NCI-H2029 treated with DMSO at 0.1 percent for 48 hours (cell line): ENCODE data around the gene BRD7.

Source experiments
- DNase-seq: peaks from one replicate; lab custom pipeline; 2025; lab: John Stamatoyannopoulos, UW

Gene BRD7

GRCh38 chr16:50303041-50303604 is 65.7 kb downstream of the BRD7 start:
- DNase-seq, result no peak

GRCh38 chr16:50302472-50303005 is 66.2 kb downstream of the BRD7 start:
- DNase-seq, result no peak

- DNase-seq, result no peak
Measured at GRCh38 chr16:50301626-50302471, 66.9 kb downstream of the BRD7 start.

DNA sequence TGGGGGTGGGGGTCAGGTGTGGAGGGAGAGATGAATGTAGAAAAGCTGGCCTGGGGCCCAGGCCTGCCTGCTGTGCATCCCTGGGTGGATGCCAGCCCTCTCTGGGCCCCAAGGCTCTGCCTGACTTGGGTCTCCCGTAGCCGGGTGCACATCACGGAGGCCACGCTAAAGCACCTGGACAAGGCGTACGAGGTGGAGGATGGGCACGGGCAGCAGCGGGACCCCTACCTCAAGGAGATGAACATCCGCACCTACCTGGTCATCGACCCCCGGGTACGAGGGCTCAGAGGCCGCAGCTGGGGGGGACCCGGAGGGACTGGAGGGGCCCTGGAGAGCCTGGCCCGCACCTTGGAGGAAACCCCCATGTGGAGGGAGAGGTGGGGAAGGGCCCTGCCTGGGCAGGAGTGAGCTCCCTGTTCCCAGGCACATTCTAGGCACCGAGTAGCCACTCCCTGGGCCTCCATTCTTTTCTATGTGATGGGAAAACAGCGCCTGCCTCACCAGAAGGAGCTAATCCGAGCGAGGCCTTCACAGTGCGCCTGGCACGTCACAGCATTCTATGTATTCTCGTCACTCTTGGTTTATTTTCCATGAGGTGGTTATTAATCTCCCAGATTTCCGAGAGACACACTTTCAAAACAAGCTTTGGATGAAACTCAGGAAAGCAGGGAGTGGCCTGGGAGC is 67.7 kb downstream of the BRD7 start:
- DNase-seq, result no peak

- no peak for DNase-seq
Measured at GRCh38 chr16:50299508-50300105, 69.2 kb downstream of the BRD7 start.

DNA sequence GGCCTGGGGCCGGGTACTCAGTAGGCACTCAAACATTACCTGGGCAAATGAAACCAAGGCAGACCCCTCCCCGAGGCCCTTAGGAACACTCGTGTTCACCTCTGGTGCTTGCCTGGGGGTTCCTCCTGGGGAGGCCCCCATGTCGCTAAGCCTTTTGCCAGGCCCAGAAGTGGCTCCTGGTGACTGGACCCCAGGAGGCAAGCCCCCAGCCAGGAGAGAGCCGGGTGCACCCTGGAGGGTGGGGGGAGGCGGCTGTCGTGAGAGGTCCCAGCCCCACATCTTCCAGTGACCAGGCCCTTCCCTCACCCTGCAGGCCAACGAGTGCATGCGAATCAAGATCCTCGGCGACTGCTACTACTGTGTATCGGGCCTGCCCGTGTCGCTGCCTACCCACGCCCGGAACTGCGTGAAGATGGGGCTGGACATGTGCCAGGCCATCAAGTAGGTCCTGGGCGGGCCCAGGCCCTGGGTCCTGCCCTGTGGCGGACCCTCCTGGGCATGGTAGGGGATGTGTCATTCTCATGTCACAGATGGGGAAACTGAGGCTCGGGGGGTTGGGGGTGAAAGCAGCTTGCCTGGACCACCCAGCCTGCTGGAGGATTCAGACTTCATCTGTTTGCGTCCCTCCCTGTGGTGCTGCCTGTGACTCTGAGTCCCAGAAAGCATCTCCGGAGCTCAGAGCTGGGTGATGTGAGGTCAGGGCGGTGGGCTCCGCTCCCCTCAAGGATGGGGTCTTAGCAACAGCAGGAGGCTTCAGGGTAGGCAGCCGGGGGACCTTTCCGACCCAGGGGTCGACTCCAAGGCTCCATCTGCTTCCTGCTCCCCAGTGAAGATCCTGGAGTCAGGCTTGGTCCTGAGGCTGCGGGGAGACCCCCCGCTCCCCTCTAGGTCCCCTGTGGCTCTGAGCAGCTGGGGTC is 69.9 kb downstream of the BRD7 start:
- DNase-seq, result no peak

DNA sequence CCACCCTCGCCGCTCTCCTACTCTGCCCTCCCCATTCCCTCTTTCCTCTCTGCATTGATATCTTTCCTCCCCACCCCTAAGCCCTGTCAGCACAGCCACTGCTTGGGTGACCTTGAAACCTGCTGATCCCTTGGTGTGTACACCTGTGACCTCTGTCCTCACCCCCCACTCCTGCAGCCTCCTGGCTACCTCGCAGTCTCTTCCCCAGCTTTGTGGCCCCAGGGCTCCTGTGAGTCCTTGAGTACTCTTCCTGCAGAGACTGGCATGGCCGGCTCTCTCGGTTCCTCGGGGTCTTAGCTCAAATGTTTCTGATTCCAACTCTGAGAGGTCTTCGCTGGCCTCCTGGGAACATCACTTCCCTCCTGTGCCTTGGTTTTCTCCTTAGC is 70.7 kb downstream of the BRD7 start:
- DNase-seq, result no peak

- DNase-seq, result no peak
Measured at GRCh38 chr16:50297301-50298074, 71.3 kb downstream of the BRD7 start.

DNA sequence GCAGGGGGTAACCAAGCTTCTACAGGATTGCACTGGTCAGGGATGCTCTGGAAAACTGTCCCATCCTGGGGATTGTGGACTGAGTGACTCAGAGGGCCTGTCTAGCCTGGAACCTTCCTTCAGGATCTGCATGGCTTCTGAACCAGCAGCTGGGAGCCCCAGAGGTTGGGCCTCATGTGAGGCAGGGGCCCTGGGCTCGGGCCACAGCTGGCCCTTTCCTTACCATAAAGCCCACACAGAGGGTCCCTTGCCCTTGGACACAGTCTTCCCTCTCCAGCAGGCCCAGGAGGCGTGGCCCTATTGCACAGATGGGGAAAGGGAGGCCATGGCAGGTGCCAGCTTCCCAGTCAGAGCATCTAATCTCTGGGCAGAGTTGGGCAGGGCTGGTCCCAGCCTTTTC is 72.0 kb downstream of the BRD7 start:
- DNase-seq, result no peak

GRCh38 chr16:50295541-50296132 is 73.2 kb downstream of the BRD7 start:
- DNase-seq, result no peak

DNA sequence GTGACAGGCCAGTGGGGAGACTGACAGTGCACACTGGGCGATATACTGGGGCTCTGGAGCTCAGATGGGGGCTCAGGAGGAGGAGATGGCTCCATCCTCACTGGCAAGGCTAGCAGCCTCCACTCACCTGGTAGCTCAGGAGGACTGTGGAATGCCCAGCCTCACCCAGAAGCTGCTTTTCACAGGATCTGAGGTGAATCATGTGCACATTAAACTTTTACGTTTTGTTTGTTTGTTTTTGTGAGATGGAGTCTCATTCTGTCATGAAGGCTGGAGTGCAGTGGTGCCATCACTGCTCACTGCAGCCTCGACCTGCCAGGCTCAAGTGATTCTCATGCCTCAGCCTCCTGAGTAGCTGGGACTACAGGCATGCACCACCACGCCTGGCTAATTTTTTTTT is 73.8 kb downstream of the BRD7 start:
- no peak for DNase-seq

DNA sequence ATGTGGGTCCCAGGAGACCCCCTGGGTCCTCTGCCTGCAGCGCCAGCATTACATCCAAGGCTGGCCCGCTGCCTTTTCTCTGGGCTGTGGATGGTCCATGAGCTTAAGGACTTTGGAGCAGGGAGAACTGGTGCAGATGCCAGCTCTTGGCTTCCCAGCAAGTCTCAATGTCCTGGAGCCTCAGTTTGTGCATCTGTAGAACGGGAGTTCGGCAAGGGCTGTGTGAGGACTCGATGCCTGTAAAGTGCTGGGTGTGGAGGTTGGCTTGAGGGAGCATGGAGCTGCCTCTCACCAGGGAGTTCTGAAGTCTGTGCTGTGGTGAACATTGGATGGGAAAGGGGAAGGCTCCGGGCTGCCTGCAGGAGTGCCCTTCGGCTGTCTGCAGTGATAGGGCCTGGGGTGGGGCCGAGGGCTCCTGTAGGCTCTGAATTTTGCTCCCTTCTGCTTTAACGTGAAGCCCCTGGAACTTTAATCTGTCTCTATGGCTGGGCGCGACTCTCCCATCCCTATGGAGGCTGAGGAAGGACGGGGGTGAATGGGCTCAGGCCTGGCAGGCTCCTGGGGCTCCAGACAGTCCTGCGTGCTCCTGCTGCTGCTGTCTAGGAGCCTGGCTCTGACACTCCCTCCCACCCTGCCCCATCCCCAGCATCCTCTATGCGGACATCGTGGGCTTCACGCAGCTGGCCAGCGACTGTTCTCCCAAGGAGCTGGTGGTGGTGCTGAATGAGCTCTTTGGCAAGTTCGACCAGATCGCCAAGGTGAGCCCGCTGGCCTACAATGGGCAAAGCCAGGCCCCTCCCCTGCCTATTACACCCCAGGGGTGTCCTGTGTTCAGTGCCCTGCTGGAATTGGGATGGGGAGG is 74.6 kb downstream of the BRD7 start:
- no peak for DNase-seq

GRCh38 chr16:50293041-50293783 is 75.6 kb downstream of the BRD7 start:
- DNase-seq, result no peak

DNA sequence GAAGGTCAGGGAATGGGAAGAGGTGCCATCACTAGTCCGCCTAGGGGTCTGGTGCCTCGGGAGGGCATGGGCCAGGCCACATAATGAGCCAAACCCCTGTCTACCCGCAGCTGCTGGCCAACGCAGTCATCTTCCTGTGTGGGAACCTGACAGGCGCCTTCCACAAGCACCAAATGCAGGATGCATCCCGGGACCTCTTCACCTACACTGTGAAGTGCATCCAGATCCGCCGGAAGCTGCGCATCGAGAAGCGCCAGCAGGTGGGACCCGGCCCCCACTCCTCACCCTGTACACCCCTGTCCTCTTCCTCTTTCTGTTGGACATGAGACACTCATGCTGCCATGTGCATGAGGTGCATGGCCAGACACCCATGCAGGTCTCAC is 76.2 kb downstream of the BRD7 start:
- no peak for DNase-seq

DNA sequence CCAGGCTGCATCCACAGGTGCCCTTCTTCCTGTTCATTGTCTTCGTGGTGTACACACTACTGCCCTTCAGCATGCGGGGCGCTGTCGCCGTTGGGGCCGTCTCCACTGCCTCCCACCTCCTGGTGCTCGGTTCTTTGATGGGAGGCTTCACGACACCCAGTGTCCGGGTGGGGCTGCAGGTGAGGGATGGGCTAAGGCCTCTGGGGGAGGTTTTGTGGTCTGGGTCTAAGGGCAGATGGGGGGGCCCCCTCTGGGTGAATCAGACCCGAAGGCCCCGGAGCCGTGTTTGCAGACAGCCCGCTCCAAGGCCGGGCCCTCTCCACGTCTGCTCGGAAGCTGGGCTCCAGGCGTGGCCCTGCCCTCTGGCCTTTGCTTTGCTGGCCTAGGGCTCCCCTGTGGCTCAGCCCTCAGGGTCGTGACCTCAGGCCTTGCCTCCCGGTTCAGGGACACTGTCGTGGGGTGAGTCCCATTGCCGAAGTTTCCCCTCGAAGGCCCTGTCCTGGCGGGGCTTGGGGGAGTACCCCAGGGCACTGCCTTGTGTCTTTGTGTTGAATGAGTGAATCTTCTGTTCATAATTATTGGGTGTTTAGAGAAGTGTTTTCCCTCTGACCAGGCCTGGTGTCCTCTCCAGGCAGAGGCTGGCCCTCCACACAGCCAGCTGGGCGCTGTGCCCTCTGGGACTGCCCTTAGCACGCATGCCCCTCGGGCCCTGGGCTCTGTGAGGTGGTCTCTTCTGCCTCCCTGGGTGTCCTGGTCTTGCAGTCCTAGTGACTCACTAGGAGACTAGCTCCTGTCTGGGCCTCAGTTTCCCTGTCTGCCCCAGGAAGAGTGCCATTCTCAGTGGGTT is 76.8 kb downstream of the BRD7 start:
- no peak for DNase-seq

- no peak for DNase-seq
Measured at GRCh38 chr16:50290856-50291255, 77.9 kb downstream of the BRD7 start.

DNA sequence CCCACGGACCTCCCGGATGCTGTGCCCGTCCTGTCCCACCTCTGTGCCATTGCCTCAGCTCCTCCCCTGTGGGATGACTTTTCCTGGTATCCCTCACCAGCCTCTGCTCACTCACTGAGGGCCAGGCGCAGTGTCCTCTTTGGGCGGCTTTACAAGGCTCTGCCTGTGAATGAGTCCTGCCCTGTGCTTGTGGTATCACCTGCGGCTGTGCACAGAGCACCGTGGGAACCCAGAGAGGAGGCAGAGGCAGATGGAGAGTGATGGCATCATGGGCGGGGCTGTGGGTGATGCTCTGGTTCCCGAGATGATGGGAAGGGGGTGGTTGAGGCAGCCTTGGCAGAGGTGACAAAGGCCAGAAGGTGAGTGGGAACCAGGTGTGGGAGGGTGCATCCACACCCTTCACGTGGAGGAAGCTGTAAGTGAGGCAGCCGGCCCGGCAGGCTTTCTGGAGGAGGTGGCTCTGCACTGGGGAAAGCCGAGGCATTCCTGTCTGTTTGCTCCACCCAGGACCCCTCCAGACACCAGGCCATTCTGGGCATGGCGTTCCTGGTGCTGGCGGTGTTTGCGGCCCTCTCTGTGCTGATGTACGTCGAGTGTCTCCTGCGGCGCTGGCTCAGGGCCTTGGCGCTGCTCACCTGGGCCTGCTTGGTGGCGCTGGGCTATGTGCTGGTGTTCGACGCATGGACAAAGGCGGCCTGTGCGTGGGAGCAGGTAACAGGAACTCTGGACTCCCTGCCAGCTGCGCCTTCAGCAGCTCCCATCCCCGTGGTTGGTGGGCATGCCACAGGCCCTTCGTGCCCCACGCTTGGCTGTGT is 78.6 kb downstream of the BRD7 start:
- no peak for DNase-seq
